Loucy (cell line): ENCODE results near the gene TMEM135.

Experiments used
- H2AFZ ChIP-seq: fragments of 200-600 bp; sonication (generic); 2 replicates; pipeline ENCODE4 v1.6.0; 2016; ENCODE audit warnings: antibody characterized with exemption, mild to moderate bottlenecking, low read length, moderate library complexity
- H3F3A ChIP-seq: fragments of 200-600 bp; 2 replicates; pipeline ENCODE4 v1.6.0; 2016; ENCODE audit warnings: antibody characterized with exemption, low read depth, mild to moderate bottlenecking
- H3K27me3 ChIP-seq: fragments of 200-600 bp; sonication (generic); 2 replicates; pipeline ENCODE4 v1.6.1; 2014; ENCODE audit warnings: low read length, mild to moderate bottlenecking; ENCODE audit not compliant: insufficient read depth, poor library complexity, severe bottlenecking
- H3K36me3 ChIP-seq: fragments of 200-600 bp; sonication (generic); 2 replicates; pipeline ENCODE4 v1.6.1; 2016; ENCODE audit warnings: low read length; ENCODE audit not compliant: insufficient read depth
- H3K4me1 ChIP-seq: fragments of 200-600 bp; sonication (generic); 2 replicates; pipeline ENCODE4 v1.5.1; 2014; ENCODE audit warnings: low read length, mild to moderate bottlenecking; ENCODE audit not compliant: insufficient read depth, poor library complexity, severe bottlenecking
- H3K4me2 ChIP-seq: fragments of 200-600 bp; sonication (generic); 2 replicates; pipeline ENCODE4 v1.6.0; 2014; ENCODE audit warnings: antibody characterized with exemption, low read length, low read depth, mild to moderate bottlenecking; ENCODE audit not compliant: poor library complexity, severe bottlenecking
- H3K4me3 ChIP-seq: fragments of 200-600 bp; sonication (generic); 2 replicates; pipeline ENCODE4 v1.5.1; 2014; ENCODE audit warnings: low read length, mild to moderate bottlenecking, mixed read lengths; ENCODE audit not compliant: poor library complexity, severe bottlenecking
- H3K79me2 ChIP-seq: fragments of 200-600 bp; sonication (generic); 2 replicates; pipeline ENCODE4 v1.6.1; 2014; ENCODE audit warnings: low read length; ENCODE audit not compliant: insufficient read depth
- H3K9ac ChIP-seq: fragments of 200-600 bp; sonication (generic); 2 replicates; pipeline ENCODE4 v1.6.0; 2014; ENCODE audit warnings: mild to moderate bottlenecking, low read depth, low read length, moderate library complexity; ENCODE audit not compliant: poor library complexity, severe bottlenecking
- H3K9me2 ChIP-seq: fragments of 200-600 bp; sonication (generic); replicated peaks from 2 replicates; pipeline ENCODE4 v1.6.1; 2016; ENCODE audit warnings: low read depth, low read length, mixed read lengths
- H3K9me3 ChIP-seq: fragments of 200-600 bp; sonication (generic); 2 replicates; pipeline ENCODE4 v1.6.1; 2014; ENCODE audit warnings: mild to moderate bottlenecking, antibody characterized with exemption, low read length, low read depth; ENCODE audit not compliant: insufficient read depth
- H4K20me1 ChIP-seq: fragments of 200-600 bp; sonication (generic); 2 replicates; pipeline ENCODE4 v1.6.0; 2014; ENCODE audit warnings: antibody characterized with exemption, low read length, mild to moderate bottlenecking; ENCODE audit not compliant: insufficient read depth, poor library complexity, severe bottlenecking
- EZH2phosphoT487 ChIP-seq: fragments of 200-600 bp; IDR thresholded peaks from 2 replicates; pipeline ENCODE4 v1.6.1; 2018; ENCODE audit warnings: antibody characterized with exemption, mild to moderate bottlenecking, moderate library complexity, borderline replicate concordance
- TF ChIP-seq, protein P1 (sequence below): fragments of 200-600 bp; sonication (generic); conservative IDR thresholded peaks from 2 replicates; pipeline ENCODE4 v1.5.1; 2014; ENCODE audit warnings: mild to moderate bottlenecking, antibody characterized with exemption, low read length

Gene TMEM135

DNA sequence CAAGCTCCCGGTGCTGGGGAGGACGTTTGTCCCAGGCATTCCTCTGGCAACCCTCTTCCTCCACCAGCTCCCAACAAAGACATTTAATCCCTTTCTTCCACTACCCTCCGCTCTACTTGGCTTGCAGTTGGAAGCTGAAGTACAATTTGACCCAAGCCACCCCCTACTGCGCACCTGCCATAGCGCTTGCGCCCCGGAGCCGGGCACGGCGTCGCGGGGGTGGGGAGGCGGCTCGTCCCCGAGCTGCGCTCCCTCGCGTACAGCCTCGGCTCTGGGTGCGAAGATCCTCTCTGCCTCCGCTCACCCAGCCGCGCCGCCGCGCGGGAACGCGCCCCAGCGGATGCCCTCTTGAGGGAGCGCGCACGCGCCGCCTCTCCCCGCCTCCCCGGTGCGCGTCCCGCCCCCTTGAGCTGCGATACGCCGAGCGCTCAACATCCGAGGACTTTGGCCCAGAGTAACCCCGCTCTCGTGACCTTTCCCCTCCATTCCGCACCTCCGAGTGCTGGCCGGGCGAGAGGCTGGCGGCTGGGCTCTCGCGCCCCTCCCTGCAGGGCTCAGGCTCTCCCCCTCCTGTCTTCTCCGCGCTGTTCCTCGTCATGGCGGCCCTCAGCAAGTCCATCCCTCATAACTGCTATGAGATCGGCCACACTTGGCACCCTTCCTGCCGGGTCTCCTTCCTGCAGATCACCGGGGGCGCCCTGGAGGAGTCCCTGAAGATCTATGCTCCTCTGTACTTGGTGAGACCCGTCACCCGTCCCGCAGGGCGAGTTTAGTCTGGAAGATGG, at the start of gene TMEM135:
Gene TMEM135, plus strand, starts transcription at position 485 of the 785 bp plus-strand sequence. Its CDS starts 112 bp downstream, at position 597.
- Histone ChIP-seq H2AFZ (peak within 1 kb of the TSS; percentile 97), H3K9me3 (no peaks in the 10 kb centered on the region), H3K9ac (peak within 1 kb of the TSS; percentile 87), H3K4me3 (peak within 1 kb of the TSS; percentile 94), H3K79me2 (peaks cover 47% of the 10 kb centered on the region), H3K4me2 (peak within 1 kb of the TSS; percentile 93), H3K9me2 (no peaks in the 10 kb centered on the region), H4K20me1 (no peaks in the 10 kb centered on the region), H3F3A (no peaks in the 10 kb centered on the region), H3K27me3 (no peaks in the 10 kb centered on the region), H3K4me1 (peaks cover 39% of the 10 kb centered on the region), H3K36me3 (no peaks in the 10 kb centered on the region)
- TF ChIP-seq, protein P1, sequence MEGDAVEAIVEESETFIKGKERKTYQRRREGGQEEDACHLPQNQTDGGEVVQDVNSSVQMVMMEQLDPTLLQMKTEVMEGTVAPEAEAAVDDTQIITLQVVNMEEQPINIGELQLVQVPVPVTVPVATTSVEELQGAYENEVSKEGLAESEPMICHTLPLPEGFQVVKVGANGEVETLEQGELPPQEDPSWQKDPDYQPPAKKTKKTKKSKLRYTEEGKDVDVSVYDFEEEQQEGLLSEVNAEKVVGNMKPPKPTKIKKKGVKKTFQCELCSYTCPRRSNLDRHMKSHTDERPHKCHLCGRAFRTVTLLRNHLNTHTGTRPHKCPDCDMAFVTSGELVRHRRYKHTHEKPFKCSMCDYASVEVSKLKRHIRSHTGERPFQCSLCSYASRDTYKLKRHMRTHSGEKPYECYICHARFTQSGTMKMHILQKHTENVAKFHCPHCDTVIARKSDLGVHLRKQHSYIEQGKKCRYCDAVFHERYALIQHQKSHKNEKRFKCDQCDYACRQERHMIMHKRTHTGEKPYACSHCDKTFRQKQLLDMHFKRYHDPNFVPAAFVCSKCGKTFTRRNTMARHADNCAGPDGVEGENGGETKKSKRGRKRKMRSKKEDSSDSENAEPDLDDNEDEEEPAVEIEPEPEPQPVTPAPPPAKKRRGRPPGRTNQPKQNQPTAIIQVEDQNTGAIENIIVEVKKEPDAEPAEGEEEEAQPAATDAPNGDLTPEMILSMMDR = no peak; the same call in 1 of the 2 replicates
- TF ChIP-seq EZH2phosphoT487 = no peak

DNA sequence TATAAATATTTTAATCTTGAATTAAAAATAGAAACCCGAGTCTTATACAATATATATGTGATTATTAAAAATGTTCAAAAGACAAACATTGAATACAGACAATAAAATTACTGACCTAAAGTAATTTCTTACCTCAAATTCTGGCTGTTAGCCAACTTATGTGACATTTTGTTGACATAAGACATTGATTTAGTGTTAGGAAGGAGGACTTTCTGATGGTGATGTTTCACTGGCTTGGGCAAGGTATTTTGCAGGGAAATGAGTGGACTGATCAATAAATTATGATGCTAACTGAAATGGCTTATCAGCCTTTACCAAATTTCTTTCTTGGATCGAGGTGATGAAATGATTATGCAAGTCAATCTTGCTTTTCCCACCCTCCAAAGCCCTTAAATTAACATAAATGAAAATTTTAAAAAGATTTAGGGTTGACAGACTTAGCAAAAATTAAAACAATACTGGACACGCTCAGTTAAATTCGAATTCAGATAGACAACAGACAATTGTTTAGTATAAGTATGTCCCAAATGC, 49.3 kb upstream of the TMEM135 start:
- no peaks in the 10 kb centered on the region for H3K4me1 ChIP-seq
- no peak overlapping the region for H2AFZ ChIP-seq
- H3K4me2 ChIP-seq = no peak overlapping the region
- no peaks in the 10 kb centered on the region for H4K20me1 ChIP-seq
- H3K9me2 ChIP-seq = no peaks in the 10 kb centered on the region
- H3K4me3 ChIP-seq = no peak overlapping the region
- no peak overlapping the region for H3K9ac ChIP-seq
- no peaks in the 10 kb centered on the region for H3F3A ChIP-seq
- TF ChIP-seq, protein P1 = no peak
- no peak for TF ChIP-seq EZH2phosphoT487
- no peaks in the 10 kb centered on the region for H3K79me2 ChIP-seq
- no peaks in the 10 kb centered on the region for H3K27me3 ChIP-seq
- H3K9me3 ChIP-seq = no peaks in the 10 kb centered on the region
- H3K36me3 ChIP-seq = no peaks in the 10 kb centered on the region

- H3K9me2 ChIP-seq = no peaks in the 10 kb centered on the region
- H3K9ac ChIP-seq = no peak overlapping the region
- H4K20me1 ChIP-seq = no peaks in the 10 kb centered on the region
- no peaks in the 10 kb centered on the region for H3K4me1 ChIP-seq
- no peaks in the 10 kb centered on the region for H3K27me3 ChIP-seq
- no peaks in the 10 kb centered on the region for H3K36me3 ChIP-seq
- H3F3A ChIP-seq = no peaks in the 10 kb centered on the region
- no peak for TF ChIP-seq EZH2phosphoT487
- TF ChIP-seq, protein P1 = no peak
- H3K9me3 ChIP-seq = no peaks in the 10 kb centered on the region
- H3K4me3 ChIP-seq = no peak overlapping the region
- H2AFZ ChIP-seq = no peak overlapping the region
- no peaks in the 10 kb centered on the region for H3K79me2 ChIP-seq
- H3K4me2 ChIP-seq = no peak overlapping the region
These were observed 47.7 kb upstream of the TMEM135 start for GRCh38 chr11:86990031-86990430.
